GM21390 (cell line): ENCODE results near the gene NXN.
"Not testable (repeated sequence)": the region's sequence is repeated elsewhere in the genome, so short reads cannot be mapped to it uniquely, and the experiment has no call there.

Experiments used
- ATAC-seq: cut with Tn5 transposase; IDR thresholded peaks from one replicate; pipeline ENCODE4 v1.9.1; 2021; ENCODE audit not compliant: unreplicated experiment

The NXN gene

GRCh38 chr17:957856-958421 is 21.6 kb downstream of the NXN start:
- no peak for ATAC-seq

GRCh38 chr17:956905-957304 is 22.7 kb downstream of the NXN start:
- no peak for ATAC-seq

DNA sequence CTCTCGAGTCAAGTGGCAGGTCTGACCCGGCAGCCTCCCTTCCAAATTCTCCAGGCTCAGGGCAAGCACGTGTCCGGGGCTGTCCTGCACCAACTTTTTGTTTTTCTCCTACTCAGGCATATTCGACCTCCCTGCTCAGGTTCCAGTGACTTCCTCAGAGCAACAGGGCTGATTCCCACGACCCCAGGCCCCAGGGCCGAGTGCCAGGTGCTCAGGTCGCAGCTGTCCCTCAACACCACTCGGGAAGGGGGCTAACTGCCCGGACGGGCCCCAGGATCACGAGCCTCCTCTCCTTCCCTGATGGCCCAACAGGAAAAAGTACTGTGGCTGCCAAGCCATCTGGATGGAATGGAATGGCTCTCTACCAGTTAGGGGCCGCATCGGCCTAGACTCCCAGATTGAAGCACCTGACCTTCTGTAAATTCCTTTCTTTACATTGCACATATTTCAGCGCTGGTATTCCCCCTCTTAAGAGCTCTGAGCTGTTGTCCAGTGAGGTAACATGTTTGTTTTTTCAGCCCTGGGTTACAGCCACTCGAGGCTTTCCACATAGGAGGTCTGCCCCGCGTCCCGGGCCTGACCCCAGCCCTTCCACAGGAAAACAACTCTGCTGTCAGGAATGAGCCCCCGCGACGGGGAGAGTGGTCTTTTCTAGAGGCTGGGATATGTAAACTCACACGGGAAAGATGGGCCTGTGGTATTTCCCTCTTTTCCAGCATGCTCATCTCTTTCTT is 25.0 kb downstream of the NXN start:
- no peak for ATAC-seq

- ATAC-seq, result no peak
These were observed 25.8 kb downstream of the NXN start for GRCh38 chr17:953767-954166.

DNA sequence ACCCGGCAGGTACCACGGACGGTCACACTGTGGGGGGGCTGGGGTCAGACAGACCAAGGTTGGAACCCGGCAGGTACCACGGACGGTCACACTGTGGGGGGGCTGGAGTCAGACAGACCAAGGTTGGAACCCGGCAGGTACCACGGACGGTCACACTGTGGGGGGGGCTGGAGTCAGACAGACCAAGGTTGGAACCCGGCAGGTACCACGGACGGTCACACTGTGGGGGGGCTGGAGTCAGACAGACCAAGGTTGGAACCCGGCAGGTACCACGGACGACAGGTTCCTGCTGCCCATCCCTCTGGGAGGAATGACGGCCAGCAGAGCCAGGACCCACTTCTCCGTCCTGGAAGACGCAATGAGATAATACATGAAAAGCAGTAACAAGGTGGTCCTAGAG is 27.0 kb downstream of the NXN start:
- ATAC-seq, result not testable (repeated sequence)

GRCh38 chr17:951325-952132 is 28.0 kb downstream of the NXN start:
- no peak for ATAC-seq

- no peak for ATAC-seq
These were observed 29.8 kb downstream of the NXN start for GRCh38 chr17:949623-950303.

DNA sequence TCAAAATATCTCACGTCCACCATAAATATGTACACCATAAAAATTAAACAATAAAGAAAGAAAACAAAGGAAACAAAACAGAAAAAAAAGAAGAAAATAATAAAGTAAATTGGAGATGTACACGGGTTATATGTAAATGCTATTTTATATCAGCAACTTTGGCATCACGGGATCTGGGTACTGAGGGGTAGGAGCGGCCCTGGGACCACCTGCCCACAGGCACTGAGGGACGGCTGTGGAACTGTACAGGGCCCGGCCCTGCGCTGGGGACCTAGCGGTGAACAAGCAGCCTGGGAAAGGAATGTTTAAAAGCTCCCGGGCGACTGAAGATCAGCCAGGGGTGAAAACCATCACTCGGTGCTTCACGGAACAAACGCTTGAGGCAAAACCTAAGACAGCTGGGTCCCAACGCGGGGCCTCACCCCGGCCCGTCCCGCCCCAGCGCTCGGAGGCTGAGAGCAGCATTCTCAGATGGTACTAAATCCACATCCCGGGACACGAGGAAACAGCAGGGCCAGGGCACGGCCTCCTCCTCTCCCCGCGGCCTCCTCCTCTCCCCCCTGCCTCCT is 31.2 kb downstream of the NXN start:
- ATAC-seq, result no peak

GRCh38 chr17:946510-947236 is 32.9 kb downstream of the NXN start:
- ATAC-seq, result no peak

- no peak for ATAC-seq
These were observed 33.9 kb downstream of the NXN start for GRCh38 chr17:945672-946071.

- no peak for ATAC-seq
These were observed 35.2 kb downstream of the NXN start for GRCh38 chr17:944266-944826.

- no peak for ATAC-seq
These were observed 44.1 kb downstream of the NXN start for GRCh38 chr17:935485-935884.

DNA sequence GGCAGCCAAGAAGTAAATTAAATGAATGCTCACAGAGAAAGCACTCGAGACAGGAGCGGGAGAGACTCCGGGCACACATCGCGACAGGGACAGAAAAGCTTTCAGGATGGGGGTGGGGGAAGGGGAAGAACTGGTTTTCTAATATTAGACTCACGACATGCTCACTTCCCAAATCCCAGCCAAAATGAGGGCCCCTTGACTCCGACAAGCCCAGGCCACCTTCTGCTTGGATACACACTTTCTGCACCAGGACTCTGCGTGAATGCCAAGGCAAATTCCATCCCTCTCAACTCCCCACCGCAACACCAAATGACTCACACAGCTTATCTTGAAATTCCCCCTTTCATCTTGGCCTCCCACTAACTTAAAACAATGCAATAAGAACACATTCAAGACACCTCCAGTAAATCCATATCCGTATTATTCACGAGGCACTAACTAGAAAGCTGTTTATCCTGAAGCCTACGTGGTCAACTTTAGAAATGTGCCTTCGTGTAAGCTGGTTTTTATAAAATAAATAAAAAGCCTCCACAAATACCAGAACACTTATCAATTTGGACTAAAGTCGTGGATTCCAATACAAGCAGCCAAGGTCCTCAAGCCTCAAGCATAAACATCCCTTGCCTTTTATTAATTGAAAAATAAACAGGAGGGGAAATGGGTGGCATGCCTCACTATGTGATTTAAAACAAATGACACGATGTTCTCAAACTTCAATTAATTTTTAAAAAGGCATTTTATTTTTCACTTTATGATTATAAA is 46.1 kb downstream of the NXN start:
- ATAC-seq, result no peak

- no peak for ATAC-seq
These were observed 49.3 kb downstream of the NXN start for GRCh38 chr17:930258-930657.

- ATAC-seq, result no peak
These were observed 50.0 kb downstream of the NXN start for GRCh38 chr17:929586-929985.

- ATAC-seq, result no peak
These were observed 51.7 kb downstream of the NXN start for GRCh38 chr17:927611-928461.

DNA sequence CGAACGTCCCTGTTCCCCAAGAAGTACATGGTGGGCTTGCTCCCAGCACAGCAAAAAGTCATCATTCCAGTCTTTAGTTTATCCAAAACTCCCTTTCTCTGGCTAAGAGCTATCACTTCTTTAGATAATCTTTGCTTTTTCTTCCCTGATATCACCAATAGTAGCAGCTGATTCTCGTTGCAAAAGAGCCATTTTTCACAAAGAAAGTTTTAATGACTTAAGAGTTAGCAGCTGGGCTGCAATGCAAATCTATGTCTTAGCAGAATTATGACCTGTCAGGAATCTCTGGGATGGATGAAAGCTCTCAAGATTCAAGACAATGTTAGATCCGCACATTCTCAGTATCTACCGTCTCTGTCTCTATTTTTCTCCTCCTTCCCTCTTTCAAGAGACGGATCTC is 53.8 kb downstream of the NXN start:
- no peak for ATAC-seq

- ATAC-seq, result no peak
These were observed 54.7 kb downstream of the NXN start for GRCh38 chr17:924711-925475.
